Measurements from ENCODE around the gene FBXW8.

The FBXW8 gene

GRCh38 chr12:116964054-116965050, 53.6 kb downstream of the FBXW8 start:
- no peak overlapping the region for H3K4me3 Mint-ChIP-seq
- H3K4me1 Mint-ChIP-seq = peaks cover 34% of the 10 kb centered on the region
- no peak overlapping the region for H3K27ac Mint-ChIP-seq
- CTCF ChIA-PET = no interaction called here
- no peak for DNase-seq
- peaks cover 30% of the 10 kb centered on the region for H3K36me3 Mint-ChIP-seq
- H3K27me3 Mint-ChIP-seq = no peaks in the 10 kb centered on the region
- H3K9me3 Mint-ChIP-seq = no peaks in the 10 kb centered on the region

GRCh38 chr12:116968986-116969385, 58.2 kb downstream of the FBXW8 start:
- H3K4me1 Mint-ChIP-seq = no peaks in the 10 kb centered on the region

GRCh38 chr12:116969615-116970585, 59.1 kb downstream of the FBXW8 start:
- Mint-ChIP-seq H3K9me3 (no peaks in the 10 kb centered on the region), H3K4me1 (no peaks in the 10 kb centered on the region), H3K27me3 (no peaks in the 10 kb centered on the region), H3K36me3 (peaks cover 37% of the 10 kb centered on the region), H3K4me3 (no peak overlapping the region), H3K27ac (peak overlapping the region; percentile 1)
- no peak for DNase-seq
- CTCF ChIA-PET = no interaction called here

More at GRCh38 chr12:116968986-116969385, 58.2 kb downstream of the FBXW8 start:
- Mint-ChIP-seq H3K4me3 (no peak overlapping the region), H3K27me3 (no peaks in the 10 kb centered on the region), H3K27ac (no peak overlapping the region), H3K9me3 (no peaks in the 10 kb centered on the region), H3K36me3 (peaks cover 41% of the 10 kb centered on the region)
- DNase-seq = no peak
- CTCF ChIA-PET = no interaction called here

- Mint-ChIP-seq H3K27me3 (no peaks in the 10 kb centered on the region), H3K4me1 (no peaks in the 10 kb centered on the region), H3K4me3 (no peak overlapping the region), H3K36me3 (peaks cover 31% of the 10 kb centered on the region), H3K9me3 (no peaks in the 10 kb centered on the region), H3K27ac (peak overlapping the region; percentile 14)
- no peak for DNase-seq
- CTCF ChIA-PET = no interaction called here
These were observed 60.5 kb downstream of the FBXW8 start for GRCh38 chr12:116971222-116971621.

GRCh38 chr12:116975779-116976393, 65.1 kb downstream of the FBXW8 start:
- Mint-ChIP-seq H3K27ac (no peak overlapping the region), H3K4me1 (peaks cover 18% of the 10 kb centered on the region), H3K36me3 (peaks cover 14% of the 10 kb centered on the region), H3K4me3 (no peak overlapping the region), H3K27me3 (no peaks in the 10 kb centered on the region), H3K9me3 (no peaks in the 10 kb centered on the region)
- no peak for DNase-seq
- CTCF ChIA-PET = no interaction called here

- CTCF ChIA-PET = no interaction called here
- Mint-ChIP-seq H3K27ac (no peak overlapping the region), H3K9me3 (no peaks in the 10 kb centered on the region), H3K27me3 (no peaks in the 10 kb centered on the region), H3K36me3 (peaks cover 4% of the 10 kb centered on the region), H3K4me3 (no peak overlapping the region), H3K4me1 (peaks cover 18% of the 10 kb centered on the region)
- no peak for DNase-seq
These were observed 67.0 kb downstream of the FBXW8 start for GRCh38 chr12:116977465-116978380.

- Mint-ChIP-seq H3K27me3 (no peaks in the 10 kb centered on the region), H3K4me3 (no peak overlapping the region), H3K4me1 (peaks cover 18% of the 10 kb centered on the region), H3K36me3 (no peaks in the 10 kb centered on the region), H3K27ac (no peak overlapping the region), H3K9me3 (no peaks in the 10 kb centered on the region)
- CTCF ChIA-PET = interaction anchor here (1.1 kb wide), 1 partner anchor 275 kb away, joined by 3 read pairs; no protein-coding TSS in a partner anchor
- DNase-seq = no peak
These were observed 68.2 kb downstream of the FBXW8 start for GRCh38 chr12:116978791-116979508.

- DNase-seq = no peak
- H3K27ac Mint-ChIP-seq = no peak overlapping the region
- H3K9me3 Mint-ChIP-seq = no peaks in the 10 kb centered on the region
- no peaks in the 10 kb centered on the region for H3K27me3 Mint-ChIP-seq
- CTCF ChIA-PET = interaction anchor here (1.1 kb wide), 1 partner anchor 276 kb away, joined by 3 read pairs; no protein-coding TSS in a partner anchor
- peaks cover 18% of the 10 kb centered on the region for H3K4me1 Mint-ChIP-seq
- no peak overlapping the region for H3K4me3 Mint-ChIP-seq
- H3K36me3 Mint-ChIP-seq = no peaks in the 10 kb centered on the region
These were observed 69.3 kb downstream of the FBXW8 start for GRCh38 chr12:116980083-116980482.

GRCh38 chr12:116982791-116983411, 72.2 kb downstream of the FBXW8 start:
- no peaks in the 10 kb centered on the region for H3K27me3 Mint-ChIP-seq
- no peaks in the 10 kb centered on the region for H3K9me3 Mint-ChIP-seq
- no peak overlapping the region for H3K4me3 Mint-ChIP-seq
- CTCF ChIA-PET = no interaction called here
- H3K4me1 Mint-ChIP-seq = peaks cover 18% of the 10 kb centered on the region
- no peak for DNase-seq
- H3K27ac Mint-ChIP-seq = no peak overlapping the region
- peaks cover 3% of the 10 kb centered on the region for H3K36me3 Mint-ChIP-seq

GRCh38 chr12:116984098-116984497, 73.3 kb downstream of the FBXW8 start:
- DNase-seq = no peak
- Mint-ChIP-seq H3K27me3 (no peaks in the 10 kb centered on the region), H3K27ac (no peak overlapping the region), H3K4me3 (no peak overlapping the region), H3K4me1 (peaks cover 11% of the 10 kb centered on the region), H3K36me3 (peaks cover 10% of the 10 kb centered on the region), H3K9me3 (no peaks in the 10 kb centered on the region)
- CTCF ChIA-PET = no interaction called here

GRCh38 chr12:116990329-116990728, 79.6 kb downstream of the FBXW8 start:
- H3K27me3 Mint-ChIP-seq = no peaks in the 10 kb centered on the region
- no peak for DNase-seq
- H3K27ac Mint-ChIP-seq = no peak overlapping the region
- H3K4me3 Mint-ChIP-seq = no peak overlapping the region
- CTCF ChIA-PET = no interaction called here
- H3K4me1 Mint-ChIP-seq = no peaks in the 10 kb centered on the region
- peaks cover 25% of the 10 kb centered on the region for H3K36me3 Mint-ChIP-seq
- no peaks in the 10 kb centered on the region for H3K9me3 Mint-ChIP-seq

All from activated naive CD4-positive, alpha-beta T cell treated with anti-CD3 and anti-CD28 coated beads, Interleukin-2, amount 10 ng/mL, durations not matched to agents 7 days and 5 days (primary cell).